Measurements from ENCODE around the gene MFGE8. TPM values are rescaled to one million over a fixed set of nuclear protein-coding genes. Genes with fewer than 3 reads are reported as not detected.

The MFGE8 gene
- total RNA-seq, 1 donor from 2014 or later, result 259 TPM

GRCh38 chr15:88891540-88892254 lies 21.5 kb downstream of the MFGE8 start:
- Mint-ChIP-seq H3K9me3 (ENCODE audit: unreplicated experiment) (no peaks in the 10 kb centered on the region), H3K4me3 (ENCODE audit: unreplicated experiment) (no peak overlapping the region), H3K27me3 (ENCODE audit: unreplicated experiment) (no peaks in the 10 kb centered on the region), H3K27ac (ENCODE audit: unreplicated experiment) (no peak overlapping the region), H3K36me3 (ENCODE audit: unreplicated experiment) (no peaks in the 10 kb centered on the region), H3K4me1 (ENCODE audit: unreplicated experiment) (peaks cover 15% of the 10 kb centered on the region)
- DNase-seq (ENCODE audit: extremely low spot score, unreplicated experiment), result no peak
- TF ChIP-seq, protein P1, sequence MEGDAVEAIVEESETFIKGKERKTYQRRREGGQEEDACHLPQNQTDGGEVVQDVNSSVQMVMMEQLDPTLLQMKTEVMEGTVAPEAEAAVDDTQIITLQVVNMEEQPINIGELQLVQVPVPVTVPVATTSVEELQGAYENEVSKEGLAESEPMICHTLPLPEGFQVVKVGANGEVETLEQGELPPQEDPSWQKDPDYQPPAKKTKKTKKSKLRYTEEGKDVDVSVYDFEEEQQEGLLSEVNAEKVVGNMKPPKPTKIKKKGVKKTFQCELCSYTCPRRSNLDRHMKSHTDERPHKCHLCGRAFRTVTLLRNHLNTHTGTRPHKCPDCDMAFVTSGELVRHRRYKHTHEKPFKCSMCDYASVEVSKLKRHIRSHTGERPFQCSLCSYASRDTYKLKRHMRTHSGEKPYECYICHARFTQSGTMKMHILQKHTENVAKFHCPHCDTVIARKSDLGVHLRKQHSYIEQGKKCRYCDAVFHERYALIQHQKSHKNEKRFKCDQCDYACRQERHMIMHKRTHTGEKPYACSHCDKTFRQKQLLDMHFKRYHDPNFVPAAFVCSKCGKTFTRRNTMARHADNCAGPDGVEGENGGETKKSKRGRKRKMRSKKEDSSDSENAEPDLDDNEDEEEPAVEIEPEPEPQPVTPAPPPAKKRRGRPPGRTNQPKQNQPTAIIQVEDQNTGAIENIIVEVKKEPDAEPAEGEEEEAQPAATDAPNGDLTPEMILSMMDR (IDR thresholded peaks at IDR 0.05), result no peak

GRCh38 chr15:88890495-88890894 lies 22.7 kb downstream of the MFGE8 start:
- H3K36me3 Mint-ChIP-seq (ENCODE audit: unreplicated experiment), result no peaks in the 10 kb centered on the region
- DNase-seq (ENCODE audit: extremely low spot score, unreplicated experiment), result no peak
- no peak overlapping the region for H3K27ac Mint-ChIP-seq (ENCODE audit: unreplicated experiment)
- peaks cover 8% of the 10 kb centered on the region for H3K4me1 Mint-ChIP-seq (ENCODE audit: unreplicated experiment)
- H3K27me3 Mint-ChIP-seq (ENCODE audit: unreplicated experiment), result no peaks in the 10 kb centered on the region
- TF ChIP-seq, protein P1 (IDR thresholded peaks at IDR 0.05), result no peak
- H3K4me3 Mint-ChIP-seq (ENCODE audit: unreplicated experiment), result no peak overlapping the region
- no peaks in the 10 kb centered on the region for H3K9me3 Mint-ChIP-seq (ENCODE audit: unreplicated experiment)

DNA sequence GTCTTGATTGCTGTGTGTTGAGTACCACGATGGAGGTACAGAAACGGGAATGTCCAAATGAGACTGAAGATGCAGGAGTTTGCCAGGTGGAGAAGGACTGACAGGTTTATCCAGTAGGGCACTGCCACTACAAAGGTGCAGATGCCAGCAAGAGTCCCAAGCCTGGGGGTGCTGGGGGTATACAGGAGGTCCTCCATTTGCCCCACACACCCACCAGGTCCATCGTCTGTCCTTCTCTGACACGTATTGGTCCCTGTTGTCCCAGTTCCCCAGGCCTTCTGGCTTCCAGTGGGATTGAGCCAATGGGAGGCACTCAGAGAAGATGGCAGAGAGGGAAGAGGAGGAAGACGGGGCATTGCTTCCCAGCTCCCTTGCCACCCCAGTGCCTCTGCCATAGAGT lies 24.5 kb downstream of the MFGE8 start:
- Mint-ChIP-seq H3K27me3 (ENCODE audit: unreplicated experiment) (no peaks in the 10 kb centered on the region), H3K9me3 (ENCODE audit: unreplicated experiment) (no peaks in the 10 kb centered on the region), H3K36me3 (ENCODE audit: unreplicated experiment) (no peaks in the 10 kb centered on the region), H3K27ac (ENCODE audit: unreplicated experiment) (no peak overlapping the region), H3K4me1 (ENCODE audit: unreplicated experiment) (no peaks in the 10 kb centered on the region), H3K4me3 (ENCODE audit: unreplicated experiment) (no peak overlapping the region)
- DNase-seq (ENCODE audit: extremely low spot score, unreplicated experiment), result no peak
- TF ChIP-seq, protein P1 (IDR thresholded peaks at IDR 0.05), result no peak

DNA sequence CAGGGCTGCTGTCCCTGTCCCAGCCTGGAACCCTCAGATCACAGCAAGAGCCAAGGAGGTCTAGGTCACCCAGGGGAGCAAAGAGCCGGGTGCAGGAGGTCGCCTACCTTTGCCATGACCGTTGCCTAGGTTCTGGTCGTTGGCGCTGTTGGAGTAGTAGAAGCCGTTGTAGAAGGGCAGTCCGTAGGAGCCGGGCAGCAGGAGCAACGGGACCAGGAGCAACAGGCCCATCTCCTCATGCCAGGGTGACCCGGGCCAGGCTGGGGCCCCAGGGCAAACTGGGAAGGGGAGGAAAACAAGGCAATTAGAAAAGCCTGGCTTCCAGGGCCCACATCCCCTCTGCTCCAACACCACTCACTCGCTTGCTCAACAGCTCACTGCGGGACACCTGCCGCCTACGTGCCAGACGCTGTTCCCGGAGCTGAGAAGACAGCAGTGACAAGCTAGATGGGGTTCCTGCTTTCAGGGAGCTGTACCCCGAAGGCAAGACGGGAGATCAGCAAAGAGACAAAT lies 26.1 kb downstream of the MFGE8 start:
- Mint-ChIP-seq H3K27me3 (ENCODE audit: unreplicated experiment) (no peaks in the 10 kb centered on the region), H3K9me3 (ENCODE audit: unreplicated experiment) (no peaks in the 10 kb centered on the region), H3K4me3 (ENCODE audit: unreplicated experiment) (no peak overlapping the region), H3K36me3 (ENCODE audit: unreplicated experiment) (no peaks in the 10 kb centered on the region), H3K27ac (ENCODE audit: unreplicated experiment) (no peak overlapping the region), H3K4me1 (ENCODE audit: unreplicated experiment) (no peaks in the 10 kb centered on the region)
- TF ChIP-seq, protein P1 (IDR thresholded peaks at IDR 0.05), result no peak
- no peak for DNase-seq (ENCODE audit: extremely low spot score, unreplicated experiment)

DNA sequence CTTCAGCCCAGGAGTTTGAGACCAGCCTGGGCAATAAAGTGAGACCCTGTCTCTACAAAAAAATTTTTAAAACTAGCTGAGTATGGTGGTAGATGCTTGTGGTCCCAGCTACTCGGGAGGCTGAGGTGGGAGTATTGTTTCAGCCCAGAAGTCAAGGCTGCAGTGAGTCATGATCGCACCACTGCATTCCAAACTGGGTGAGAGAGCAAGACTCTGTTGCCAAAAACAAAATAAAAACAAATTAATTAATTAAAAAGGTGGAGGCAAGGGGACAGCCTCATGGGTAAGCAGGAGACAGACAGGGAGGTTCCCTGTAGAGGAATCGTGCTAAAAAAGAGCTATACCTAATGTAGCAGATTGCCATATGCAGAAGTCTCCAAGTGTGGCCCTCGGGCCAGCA lies 30.4 kb downstream of the MFGE8 start:
- Mint-ChIP-seq H3K4me3 (ENCODE audit: unreplicated experiment) (no peak overlapping the region), H3K27ac (ENCODE audit: unreplicated experiment) (no peak overlapping the region), H3K9me3 (ENCODE audit: unreplicated experiment) (no peaks in the 10 kb centered on the region), H3K4me1 (ENCODE audit: unreplicated experiment) (no peaks in the 10 kb centered on the region), H3K27me3 (ENCODE audit: unreplicated experiment) (no peaks in the 10 kb centered on the region), H3K36me3 (ENCODE audit: unreplicated experiment) (peaks cover 4% of the 10 kb centered on the region)
- TF ChIP-seq, protein P1 (IDR thresholded peaks at IDR 0.05), result no peak
- DNase-seq (ENCODE audit: extremely low spot score, unreplicated experiment), result no peak
